Ureter (tissue), 1 donor: ENCODE results near the gene CLEC4G. TPM values are rescaled to one million over a fixed set of nuclear protein-coding genes. Genes with fewer than 3 reads are reported as not detected.

ENCODE experiments used
- DNase-seq: peaks from one replicate; pipeline ENCODE4 v3.0.0-alpha.2; 2020; ENCODE audit warnings: low spot score
- total RNA-seq: library from RNA; stranded (reverse); gene quantifications from one replicate; pipeline ENCODE4 v1.2.4, GENCODE V29; 2023
- donor health status: DM: yes; HTN: yes; CAD: no.

Gene CLEC4G
- total RNA-seq, 1 donor from 2014 or later: 0.57 TPM

DNA sequence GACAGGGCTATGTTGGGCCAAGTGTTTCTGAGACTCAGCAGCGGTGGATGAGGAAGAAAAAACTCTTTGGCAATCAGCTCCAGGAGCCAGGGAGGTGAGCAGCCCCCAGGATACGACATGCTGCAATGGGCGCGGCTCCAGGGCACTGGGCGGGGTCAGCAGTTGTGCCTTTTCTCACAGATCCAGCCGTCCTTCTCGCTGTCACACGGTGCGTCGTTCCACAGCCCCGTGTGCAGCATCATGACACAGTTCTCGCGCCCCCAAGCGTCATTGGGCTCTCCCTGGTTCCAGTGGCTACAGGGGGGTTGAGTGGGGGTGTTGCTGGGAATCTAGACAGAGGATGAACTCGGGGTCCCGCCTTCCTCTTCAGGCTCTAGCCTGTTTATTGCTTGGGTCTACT lies 2.7 kb downstream of the CLEC4G start:
- DNase-seq: no peak

GRCh38 chr19:7725791-7726190 lies 6.1 kb downstream of the CLEC4G start:
- DNase-seq: no peak

DNA sequence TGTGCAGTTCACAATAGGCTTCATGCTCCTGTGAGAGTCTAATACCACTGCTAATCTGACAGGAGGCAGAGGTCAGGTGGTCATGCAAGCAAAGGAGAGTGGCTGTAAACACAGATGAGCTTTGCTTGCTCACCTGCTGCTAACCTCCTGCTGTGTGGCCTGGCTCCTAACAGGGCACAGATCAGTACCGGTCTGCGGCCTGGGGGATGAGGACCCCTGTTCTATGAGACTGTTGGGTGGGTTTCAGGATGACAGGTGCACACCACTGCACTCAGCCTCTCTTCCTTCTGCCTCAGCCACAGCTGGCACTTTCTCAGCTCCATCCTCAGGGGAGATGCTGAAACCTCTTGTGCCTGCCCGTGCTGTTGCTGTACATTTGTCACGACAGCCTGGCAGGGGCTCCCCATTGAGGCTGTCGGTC lies 9.7 kb downstream of the CLEC4G start:
- no peak for DNase-seq

- DNase-seq: no peak
Observed at GRCh38 chr19:7720351-7720750, 11.6 kb downstream of the CLEC4G start.

GRCh38 chr19:7718668-7719067 lies 13.2 kb downstream of the CLEC4G start:
- DNase-seq: no peak

DNA sequence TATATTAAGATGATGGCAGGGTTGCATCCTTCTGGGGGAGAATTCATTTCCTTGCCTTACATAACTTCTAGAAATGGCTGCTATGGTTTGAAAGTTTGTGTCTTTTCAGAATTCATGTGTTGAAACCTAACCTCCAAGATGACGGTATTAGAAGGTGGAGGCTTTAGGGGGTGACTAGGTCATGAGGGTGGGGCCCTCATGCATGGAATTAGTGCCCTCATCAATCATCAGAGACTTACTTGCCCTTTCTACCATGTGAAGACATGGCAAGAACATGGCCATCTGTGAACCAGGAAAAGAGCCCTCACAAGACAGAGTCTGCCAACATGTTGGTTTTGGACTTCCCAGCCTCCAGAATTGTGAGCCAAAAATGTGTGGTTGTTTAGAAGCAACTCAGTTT lies 15.1 kb downstream of the CLEC4G start:
- DNase-seq: no peak

GRCh38 chr19:7715671-7716070 lies 16.2 kb downstream of the CLEC4G start:
- DNase-seq: no peak

GRCh38 chr19:7710616-7711015 lies 21.3 kb downstream of the CLEC4G start:
- no peak for DNase-seq

GRCh38 chr19:7709932-7710460 lies 21.9 kb downstream of the CLEC4G start:
- no peak for DNase-seq

DNA sequence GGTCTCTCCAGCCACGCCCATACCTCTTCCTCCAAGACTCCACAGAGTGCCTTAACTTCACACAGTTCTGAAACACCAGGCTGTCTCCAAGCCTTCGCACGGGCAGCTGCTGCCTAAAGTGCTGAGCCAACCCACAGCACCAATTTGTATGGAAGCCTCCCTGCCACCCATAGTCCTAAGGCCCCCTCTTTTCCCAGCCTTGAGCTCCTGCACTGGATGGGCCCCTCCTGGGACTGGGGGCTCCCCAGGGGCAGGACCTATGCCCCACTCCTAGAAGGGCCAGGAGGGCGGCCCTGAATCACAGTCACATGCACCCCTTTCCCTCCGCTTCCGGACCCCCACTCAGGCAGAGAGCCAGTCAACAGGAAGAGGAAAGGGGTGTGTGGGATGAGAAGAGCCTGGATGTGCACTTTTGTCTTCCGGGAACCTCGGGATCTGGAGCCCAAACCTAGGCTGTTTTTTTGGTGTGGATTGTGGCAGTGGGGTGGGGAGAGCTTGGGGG lies 24.9 kb downstream of the CLEC4G start:
- no peak for DNase-seq

DNA sequence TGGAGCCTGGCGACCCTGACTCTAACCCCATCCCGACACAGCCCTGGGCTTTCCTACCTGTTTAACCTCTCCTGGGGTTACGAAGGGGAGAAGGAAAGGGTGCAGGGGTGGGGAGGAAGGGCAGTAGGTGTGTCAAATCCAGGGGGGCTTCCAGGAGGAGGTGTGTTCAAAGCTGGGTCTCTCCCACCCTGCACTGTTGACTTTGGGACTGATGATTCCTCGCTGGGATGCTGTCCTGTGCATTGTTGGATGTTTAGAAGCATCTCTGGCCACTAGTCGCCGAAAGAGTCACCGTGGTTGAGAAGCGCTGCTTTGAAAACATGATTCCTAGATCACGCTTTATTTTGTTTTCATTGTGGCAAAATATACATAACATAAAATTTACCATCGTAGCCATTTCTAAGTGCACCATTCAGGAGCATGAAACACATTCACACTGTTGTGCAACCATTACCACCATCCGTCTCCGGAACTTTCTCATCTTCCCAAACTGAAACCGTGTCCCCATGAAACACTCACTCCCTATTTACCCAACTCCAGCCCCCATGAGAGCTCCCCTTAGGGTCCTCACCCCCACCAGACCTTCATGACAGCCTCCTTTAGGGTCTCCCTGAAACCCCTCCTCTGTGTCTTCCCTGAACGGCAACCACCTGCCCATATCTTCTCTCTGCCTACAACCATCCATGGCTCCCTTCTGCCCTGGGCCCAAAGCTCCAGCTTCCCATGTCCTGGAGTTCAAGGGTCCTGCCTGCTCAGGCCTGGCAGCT lies 25.5 kb downstream of the CLEC4G start:
- no peak for DNase-seq

DNA sequence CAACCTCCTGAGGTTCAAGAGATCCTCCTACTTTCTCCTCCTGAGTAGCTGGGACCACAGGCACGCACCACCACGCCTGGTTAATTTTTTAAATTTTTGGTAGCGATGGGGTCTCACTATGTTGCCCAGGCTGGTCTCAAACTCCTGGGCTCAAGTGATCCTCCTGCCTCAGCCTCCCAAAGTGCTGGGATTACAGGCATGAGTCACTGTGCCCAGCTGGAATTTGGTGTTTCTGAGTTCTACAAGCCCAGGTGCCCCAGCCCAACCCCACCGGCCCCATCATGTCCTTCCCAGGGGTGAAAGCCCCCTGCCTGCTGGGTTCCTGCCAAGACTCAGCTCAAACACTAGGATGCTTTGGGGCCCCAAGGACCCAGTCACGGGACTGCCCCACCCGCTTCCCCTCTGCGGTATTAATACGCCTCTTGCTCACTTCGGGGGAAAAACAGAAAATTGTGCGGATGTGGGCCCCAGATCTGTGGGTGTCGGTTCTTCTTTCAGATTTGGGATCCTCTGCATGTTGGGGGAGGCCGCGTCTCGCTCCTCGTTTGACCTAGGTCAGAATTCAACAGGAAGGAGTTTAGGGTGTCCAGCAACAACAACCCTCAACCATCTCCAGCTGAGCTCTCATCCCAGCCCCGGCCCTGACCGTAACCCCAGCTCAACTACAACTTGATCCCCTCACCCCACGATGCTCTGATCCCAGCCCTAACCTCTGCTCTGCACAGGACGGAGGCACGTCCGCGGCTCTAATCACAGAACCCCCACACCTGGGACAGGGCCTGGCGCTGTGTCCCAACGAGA lies 26.3 kb downstream of the CLEC4G start:
- no peak for DNase-seq

DNA sequence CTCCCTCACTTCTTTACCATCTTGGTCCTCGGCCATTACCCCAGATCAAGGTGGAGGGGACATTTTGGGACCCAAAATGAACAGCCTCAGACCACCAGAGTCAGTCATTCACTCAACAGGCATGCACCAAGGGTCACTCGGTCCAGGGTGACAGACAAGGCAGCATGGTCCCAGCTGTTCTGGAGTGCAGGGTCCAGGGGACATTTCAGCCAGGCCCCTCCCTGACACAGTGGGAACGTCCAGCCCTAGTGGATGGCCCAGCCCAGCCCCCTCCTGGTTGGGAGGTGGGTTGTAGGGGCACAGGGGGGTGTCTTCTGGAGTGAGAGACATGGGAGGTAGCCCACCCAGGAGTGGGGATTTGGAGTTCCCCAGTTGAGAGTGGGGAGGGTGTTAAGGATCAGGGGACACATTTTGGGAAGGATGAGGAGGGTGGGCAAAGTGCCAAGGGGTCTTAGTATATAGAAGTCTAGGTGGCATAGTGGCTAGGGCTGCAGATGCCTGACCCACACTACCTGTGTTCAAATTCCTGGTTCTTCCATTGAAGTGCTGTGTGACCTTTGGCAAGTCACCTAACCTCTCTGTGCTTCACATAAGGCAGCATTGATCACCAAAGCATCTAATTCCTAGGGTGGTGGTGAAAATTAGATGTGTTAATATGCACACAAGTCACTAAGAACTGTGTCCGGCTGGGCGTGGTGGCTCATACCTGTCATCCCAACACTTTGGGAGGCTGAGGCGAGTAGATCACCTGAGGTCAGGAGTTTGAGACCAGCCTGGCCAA lies 27.4 kb downstream of the CLEC4G start:
- DNase-seq: no peak

DNA sequence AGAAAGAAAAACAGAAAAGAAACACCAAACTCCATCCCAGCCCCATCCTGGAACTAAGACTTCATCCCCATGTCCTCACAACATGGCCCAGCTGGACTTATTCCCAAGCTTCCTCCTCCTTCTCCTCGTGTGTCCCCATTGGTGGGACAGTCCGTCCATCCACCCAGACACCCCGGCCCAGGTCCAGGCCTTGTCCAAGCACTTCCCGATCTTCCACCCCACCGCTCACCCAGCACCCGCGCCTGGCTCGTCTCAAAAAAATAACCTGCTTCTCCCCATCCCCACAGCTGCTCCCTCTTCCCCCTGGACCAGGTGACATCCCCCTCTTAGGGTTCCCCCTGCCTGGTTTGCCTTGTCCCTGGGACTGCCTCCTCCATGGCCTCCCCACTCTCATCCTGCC lies 28.6 kb downstream of the CLEC4G start:
- no peak for DNase-seq

GRCh38 chr19:7701654-7702457 lies 30.1 kb downstream of the CLEC4G start, which contains the start of gene FCER2:
Gene FCER2, minus strand, starts transcription at chr19:7702131. Its CDS starts 2,371 bp downstream, at chr19:7699760.
- no peak for DNase-seq

GRCh38 chr19:7701049-7701653 lies 30.8 kb downstream of the CLEC4G start:
- DNase-seq: no peak

GRCh38 chr19:7699417-7700401 lies 32.2 kb downstream of the CLEC4G start:
- no peak for DNase-seq

- DNase-seq: no peak
Observed at GRCh38 chr19:7699003-7699402, 32.9 kb downstream of the CLEC4G start.

GRCh38 chr19:7698583-7698982 lies 33.3 kb downstream of the CLEC4G start:
- DNase-seq: no peak
